ENCODE measurements around the gene SCMH1.

- TF ChIP-seq CTCF (IDR thresholded peaks at IDR 0.05) (peak in 3 of 4 experiments; percentile 24 to 31 (median 31)), POLR2A (IDR thresholded peaks at IDR 0.05) (no peak)
Measured at GRCh38 chr1:41122851-41123518, 119.1 kb downstream of the SCMH1 start.

Data from uterus (tissue), 2 donors.